Measurements from ENCODE around the gene MROH9.

Gene MROH9

GRCh38 chr1:171082606-171083005 is 147.3 kb downstream of the MROH9 start:
- DNase-seq, result no peak

- DNase-seq, result no peak
Measured at GRCh38 chr1:171083222-171083621, 147.9 kb downstream of the MROH9 start.

GRCh38 chr1:171084091-171084490 is 148.8 kb downstream of the MROH9 start:
- DNase-seq, result no peak

GRCh38 chr1:171084870-171085269 is 149.5 kb downstream of the MROH9 start:
- DNase-seq, result no peak

- DNase-seq, result no peak
Measured at GRCh38 chr1:171087896-171088295, 152.6 kb downstream of the MROH9 start.

- no peak for DNase-seq
Measured at GRCh38 chr1:171090604-171091003, 155.3 kb downstream of the MROH9 start, which contains the start of gene FMO3. TSS of gene FMO3 (plus strand) at chr1:171090905. CDS start at chr1:171092659, 1,754 bp downstream.

- no peak for DNase-seq
Measured at GRCh38 chr1:171103862-171104261, 168.5 kb downstream of the MROH9 start.

- no peak for DNase-seq
Measured at GRCh38 chr1:171107262-171107940, 172.1 kb downstream of the MROH9 start.

- no peak for DNase-seq
Measured at GRCh38 chr1:171107969-171108368, 172.6 kb downstream of the MROH9 start.

- DNase-seq, result no peak
Measured at GRCh38 chr1:171109966-171110365, 174.6 kb downstream of the MROH9 start.

GRCh38 chr1:171110621-171111326 is 175.4 kb downstream of the MROH9 start:
- DNase-seq, result no peak

- DNase-seq, result no peak
Measured at GRCh38 chr1:171112119-171112518, 176.8 kb downstream of the MROH9 start.

- no peak for DNase-seq
Measured at GRCh38 chr1:171113382-171113781, 178.0 kb downstream of the MROH9 start.
